Hepatocyte (in vitro differentiated cells): Measurements from ENCODE around the gene OXER1. TPM values are rescaled to one million over a fixed set of nuclear protein-coding genes. Genes with fewer than 3 reads are reported as not detected.

Experiments used
- DNase-seq: peaks from one replicate; pipeline ENCODE4 v3.0.0-alpha.2; 2016; ENCODE audit warnings: low spot score
- H2AFZ ChIP-seq: fragments of 200-600 bp; sonication (generic); 2 replicates; pipeline ENCODE4 v1.6.0; 2016; ENCODE audit warnings: antibody characterized with exemption, mild to moderate bottlenecking
- H3K27ac ChIP-seq: fragments of 200-600 bp; sonication (generic); 2 replicates; pipeline ENCODE4 v1.5.1; 2016; ENCODE audit warnings: mild to moderate bottlenecking
- H3K27me3 ChIP-seq: fragments of 200-600 bp; sonication (generic); 2 replicates; pipeline ENCODE4 v1.6.1; 2016
- H3K36me3 ChIP-seq: fragments of 200-600 bp; sonication (generic); replicated peaks from 2 replicates; pipeline ENCODE4 v1.5.1; 2016; ENCODE audit warnings: low read depth; ENCODE audit not compliant: insufficient read depth
- H3K4me1 ChIP-seq: fragments of 200-600 bp; sonication (generic); 2 replicates; pipeline ENCODE4 v1.5.1; 2016; ENCODE audit warnings: mild to moderate bottlenecking, moderate library complexity; ENCODE audit not compliant: insufficient read depth
- H3K4me2 ChIP-seq: fragments of 200-600 bp; sonication (generic); 2 replicates; pipeline ENCODE4 v1.6.0; 2016
- H3K4me3 ChIP-seq: fragments of 200-600 bp; sonication (generic); 2 replicates; pipeline ENCODE4 v1.5.1; 2016; ENCODE audit warnings: mild to moderate bottlenecking
- H3K79me2 ChIP-seq: fragments of 200-600 bp; sonication (generic); 2 replicates; pipeline ENCODE4 v1.6.0; 2017; ENCODE audit warnings: mild to moderate bottlenecking
- H3K9me2 ChIP-seq: fragments of 200-600 bp; sonication (generic); replicated peaks from 2 replicates; pipeline ENCODE4 v1.6.0; 2017; ENCODE audit warnings: mild to moderate bottlenecking; ENCODE audit not compliant: insufficient read depth
- H3K9me3 ChIP-seq: fragments of 200-600 bp; sonication (generic); 2 replicates; pipeline ENCODE4 v1.5.1; 2016; ENCODE audit warnings: low read depth, mild to moderate bottlenecking
- H4K20me1 ChIP-seq: fragments of 200-600 bp; sonication (generic); 2 replicates; pipeline ENCODE4 v1.6.0; 2016; ENCODE audit warnings: mild to moderate bottlenecking; ENCODE audit not compliant: insufficient read depth, poor library complexity, severe bottlenecking
- EZH2 ChIP-seq: fragments of 200-600 bp; sonication (generic); IDR thresholded peaks from 2 replicates; pipeline ENCODE4 v1.6.1; 2016; ENCODE audit warnings: antibody characterized with exemption, mild to moderate bottlenecking, borderline replicate concordance
- EZH2phosphoT487 ChIP-seq: fragments of 200-600 bp; sonication (generic); IDR thresholded peaks from one replicate; pipeline ENCODE4 v1.6.1; 2018; ENCODE audit warnings: antibody characterized with exemption, mild to moderate bottlenecking, low read depth, moderate library complexity; ENCODE audit not compliant: unreplicated experiment, severe bottlenecking
- WGBS: methylation state at CpG from one replicate; pipeline ENCODE4 v1.1.6; 2016; ENCODE audit warnings: low lambda C conversion rate; ENCODE audit errors: missing lambda C conversion rate; 5-methylcytosine and 5-hydroxymethylcytosine counted together
- polyA plus RNA-seq: library from polyadenylated mRNA; unstranded; fragments of >200 nt; fragmentation: Nextera tagmentation; extraction: Ambion mirVana; gene quantifications from 2 replicates; pipeline ENCODE4 v1.2.1, GENCODE V29; 2016
- total RNA-seq: library from RNA; depleted of rRNA; stranded (reverse); fragments of >200 nt; gene quantifications from 2 replicates; pipeline ENCODE4 v1.2.3, GENCODE V29; 2014
- TF ChIP-seq, protein P1 (sequence below): fragments of 200-600 bp; sonication (generic); IDR thresholded peaks from 2 replicates; pipeline ENCODE4 v1.5.1; 2016; ENCODE audit warnings: antibody characterized with exemption, mild to moderate bottlenecking; ENCODE audit not compliant: poor library complexity

OXER1 gene
- total and polyA plus RNA-seq, 2 experiments from 2014 or later = 5.1 to 9.5 TPM

DNA sequence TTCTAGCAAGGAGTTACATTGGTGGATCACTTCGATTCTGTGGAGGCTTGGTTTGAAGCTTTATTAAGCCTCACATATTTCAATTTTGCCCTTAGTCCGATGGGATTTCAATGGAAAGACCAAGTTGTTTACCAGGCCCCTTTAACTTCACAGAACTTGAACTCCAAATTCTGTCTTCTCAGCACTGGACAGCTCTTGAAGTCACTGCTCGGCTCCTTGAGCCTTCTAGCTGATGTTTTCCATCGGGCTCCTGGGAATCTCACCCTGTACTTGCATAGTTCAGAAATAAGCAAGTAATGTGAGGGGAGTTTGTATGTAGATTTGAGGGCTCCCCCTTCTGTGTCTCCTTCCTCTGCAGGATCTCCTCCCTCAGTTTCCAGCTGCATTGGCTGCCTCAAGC is 15.1 kb downstream of the OXER1 start:
- Histone ChIP-seq H2AFZ (no peak overlapping the region), H3K36me3 (no peaks in the 10 kb centered on the region), H3K9me2 (no peaks in the 10 kb centered on the region), H3K4me1 (no peaks in the 10 kb centered on the region), H4K20me1 (no peaks in the 10 kb centered on the region), H3K4me3 (no peak overlapping the region), H3K4me2 (no peak overlapping the region), H3K27ac (no peak overlapping the region), H3K27me3 (no peaks in the 10 kb centered on the region), H3K79me2 (no peaks in the 10 kb centered on the region), H3K9me3 (no peaks in the 10 kb centered on the region)
- TF ChIP-seq EZH2 (no peak), EZH2phosphoT487 (no peak)
- TF ChIP-seq, protein P1, sequence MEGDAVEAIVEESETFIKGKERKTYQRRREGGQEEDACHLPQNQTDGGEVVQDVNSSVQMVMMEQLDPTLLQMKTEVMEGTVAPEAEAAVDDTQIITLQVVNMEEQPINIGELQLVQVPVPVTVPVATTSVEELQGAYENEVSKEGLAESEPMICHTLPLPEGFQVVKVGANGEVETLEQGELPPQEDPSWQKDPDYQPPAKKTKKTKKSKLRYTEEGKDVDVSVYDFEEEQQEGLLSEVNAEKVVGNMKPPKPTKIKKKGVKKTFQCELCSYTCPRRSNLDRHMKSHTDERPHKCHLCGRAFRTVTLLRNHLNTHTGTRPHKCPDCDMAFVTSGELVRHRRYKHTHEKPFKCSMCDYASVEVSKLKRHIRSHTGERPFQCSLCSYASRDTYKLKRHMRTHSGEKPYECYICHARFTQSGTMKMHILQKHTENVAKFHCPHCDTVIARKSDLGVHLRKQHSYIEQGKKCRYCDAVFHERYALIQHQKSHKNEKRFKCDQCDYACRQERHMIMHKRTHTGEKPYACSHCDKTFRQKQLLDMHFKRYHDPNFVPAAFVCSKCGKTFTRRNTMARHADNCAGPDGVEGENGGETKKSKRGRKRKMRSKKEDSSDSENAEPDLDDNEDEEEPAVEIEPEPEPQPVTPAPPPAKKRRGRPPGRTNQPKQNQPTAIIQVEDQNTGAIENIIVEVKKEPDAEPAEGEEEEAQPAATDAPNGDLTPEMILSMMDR = no peak
- 94% methylated on average over 4 of the region's 4 CpGs for WGBS
- no peak for DNase-seq

DNA sequence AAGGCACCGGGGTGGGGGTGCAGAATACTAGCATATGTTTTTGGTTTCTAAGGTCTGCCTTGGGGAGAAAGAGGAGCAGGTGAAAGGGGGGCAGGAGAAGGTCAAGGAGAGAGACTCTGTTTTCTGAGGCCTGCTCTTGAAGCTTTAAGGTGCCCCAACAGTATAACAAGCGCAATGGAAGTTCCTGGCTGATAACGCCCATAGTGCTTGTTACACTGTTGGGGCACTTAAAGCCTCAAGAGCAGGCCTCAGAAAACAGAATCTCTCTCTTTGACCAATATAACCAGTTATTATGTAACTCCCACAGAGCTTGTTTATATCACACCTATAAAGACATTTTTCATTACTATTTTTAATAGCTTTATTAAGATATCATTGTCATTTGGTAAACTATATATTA is 16.5 kb downstream of the OXER1 start:
- Histone ChIP-seq H3K4me2 (no peak overlapping the region), H3K79me2 (no peaks in the 10 kb centered on the region), H3K27ac (no peak overlapping the region), H3K9me3 (no peaks in the 10 kb centered on the region), H3K36me3 (no peaks in the 10 kb centered on the region), H4K20me1 (no peaks in the 10 kb centered on the region), H3K4me3 (no peak overlapping the region), H3K4me1 (no peaks in the 10 kb centered on the region), H2AFZ (no peak overlapping the region), H3K27me3 (no peaks in the 10 kb centered on the region), H3K9me2 (no peaks in the 10 kb centered on the region)
- WGBS = 96% methylated on average over 3 of the region's 3 CpGs
- TF ChIP-seq, protein P1 = no peak
- TF ChIP-seq EZH2phosphoT487 (no peak), EZH2 (no peak)
- DNase-seq = no peak

DNA sequence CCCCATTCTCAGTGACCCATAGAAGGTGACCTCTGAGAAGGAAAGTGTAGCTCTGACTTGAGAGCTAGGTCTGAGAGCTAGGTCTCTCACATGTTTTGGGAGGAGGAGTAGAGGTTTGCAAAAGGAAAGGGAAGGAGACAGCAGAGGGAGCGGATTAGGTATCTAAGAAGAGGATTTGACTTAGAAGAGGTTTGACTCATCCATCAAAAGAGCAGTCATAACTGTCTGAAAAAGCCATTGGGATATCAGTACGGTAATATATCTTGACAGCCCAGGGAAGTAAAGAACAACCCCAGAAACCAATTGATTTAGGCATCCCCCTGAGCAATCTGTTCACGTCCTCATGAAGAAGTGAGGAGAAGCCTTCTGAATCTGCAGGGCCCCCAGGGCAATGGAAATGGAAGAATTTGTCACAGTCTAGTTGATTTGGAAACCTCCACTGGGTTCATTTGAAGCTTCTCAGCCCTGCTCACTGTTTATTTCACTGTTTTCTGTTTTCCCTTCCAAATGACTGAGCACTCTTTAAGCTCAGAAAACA is 19.3 kb downstream of the OXER1 start:
- 87% methylated on average over 3 of the region's 3 CpGs for WGBS
- H3K27me3 ChIP-seq = no peaks in the 10 kb centered on the region
- no peaks in the 10 kb centered on the region for H3K9me2 ChIP-seq
- no peak overlapping the region for H2AFZ ChIP-seq
- no peaks in the 10 kb centered on the region for H3K4me1 ChIP-seq
- no peaks in the 10 kb centered on the region for H4K20me1 ChIP-seq
- TF ChIP-seq EZH2 = no peak
- H3K9me3 ChIP-seq = no peaks in the 10 kb centered on the region
- H3K36me3 ChIP-seq = no peaks in the 10 kb centered on the region
- no peaks in the 10 kb centered on the region for H3K79me2 ChIP-seq
- no peak overlapping the region for H3K27ac ChIP-seq
- H3K4me3 ChIP-seq = no peak overlapping the region
- H3K4me2 ChIP-seq = no peak overlapping the region
- DNase-seq = no peak

DNA sequence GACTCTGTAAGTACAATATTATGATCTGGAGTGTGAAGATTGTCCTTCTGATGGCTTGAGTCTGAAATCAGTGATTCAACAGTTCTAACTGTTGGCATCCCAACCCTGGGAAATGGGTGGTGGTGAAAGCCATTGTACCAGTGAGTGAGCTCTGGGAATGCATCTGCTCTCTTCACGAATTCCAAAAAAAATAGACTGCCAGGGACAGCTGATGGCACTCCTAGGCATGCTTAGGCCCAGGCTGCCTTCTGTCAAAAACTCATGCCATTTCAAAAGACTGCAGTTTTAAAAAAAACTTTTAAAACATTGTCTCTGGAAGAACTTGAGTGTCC is 20.3 kb downstream of the OXER1 start:
- H3K36me3 ChIP-seq = no peaks in the 10 kb centered on the region
- H3K4me2 ChIP-seq = no peak overlapping the region
- H2AFZ ChIP-seq = no peak overlapping the region
- WGBS = 100% methylated on average over 1 of the region's 1 CpG
- H3K9me3 ChIP-seq = no peaks in the 10 kb centered on the region
- H3K4me1 ChIP-seq = no peaks in the 10 kb centered on the region
- no peaks in the 10 kb centered on the region for H3K9me2 ChIP-seq
- TF ChIP-seq, protein P1 = no peak
- TF ChIP-seq EZH2 = no peak
- H3K4me3 ChIP-seq = no peak overlapping the region
- H3K79me2 ChIP-seq = no peaks in the 10 kb centered on the region
- H4K20me1 ChIP-seq = no peaks in the 10 kb centered on the region
- H3K27me3 ChIP-seq = no peaks in the 10 kb centered on the region
- no peak for DNase-seq
- no peak overlapping the region for H3K27ac ChIP-seq
